ENCODE results near the gene SFTA2.

- TF ChIP-seq CTCF (IDR thresholded peaks at IDR 0.05; ENCODE audit: poor library complexity, severe bottlenecking) = no peak
- no peak for TF ChIP-seq EP300 (conservative IDR thresholded peaks at IDR 0.05; ENCODE audit: poor library complexity, severe bottlenecking)
- no peak for TF ChIP-seq POLR2AphosphoS5 (IDR thresholded peaks at IDR 0.05)
- TF ChIP-seq, protein P1, sequence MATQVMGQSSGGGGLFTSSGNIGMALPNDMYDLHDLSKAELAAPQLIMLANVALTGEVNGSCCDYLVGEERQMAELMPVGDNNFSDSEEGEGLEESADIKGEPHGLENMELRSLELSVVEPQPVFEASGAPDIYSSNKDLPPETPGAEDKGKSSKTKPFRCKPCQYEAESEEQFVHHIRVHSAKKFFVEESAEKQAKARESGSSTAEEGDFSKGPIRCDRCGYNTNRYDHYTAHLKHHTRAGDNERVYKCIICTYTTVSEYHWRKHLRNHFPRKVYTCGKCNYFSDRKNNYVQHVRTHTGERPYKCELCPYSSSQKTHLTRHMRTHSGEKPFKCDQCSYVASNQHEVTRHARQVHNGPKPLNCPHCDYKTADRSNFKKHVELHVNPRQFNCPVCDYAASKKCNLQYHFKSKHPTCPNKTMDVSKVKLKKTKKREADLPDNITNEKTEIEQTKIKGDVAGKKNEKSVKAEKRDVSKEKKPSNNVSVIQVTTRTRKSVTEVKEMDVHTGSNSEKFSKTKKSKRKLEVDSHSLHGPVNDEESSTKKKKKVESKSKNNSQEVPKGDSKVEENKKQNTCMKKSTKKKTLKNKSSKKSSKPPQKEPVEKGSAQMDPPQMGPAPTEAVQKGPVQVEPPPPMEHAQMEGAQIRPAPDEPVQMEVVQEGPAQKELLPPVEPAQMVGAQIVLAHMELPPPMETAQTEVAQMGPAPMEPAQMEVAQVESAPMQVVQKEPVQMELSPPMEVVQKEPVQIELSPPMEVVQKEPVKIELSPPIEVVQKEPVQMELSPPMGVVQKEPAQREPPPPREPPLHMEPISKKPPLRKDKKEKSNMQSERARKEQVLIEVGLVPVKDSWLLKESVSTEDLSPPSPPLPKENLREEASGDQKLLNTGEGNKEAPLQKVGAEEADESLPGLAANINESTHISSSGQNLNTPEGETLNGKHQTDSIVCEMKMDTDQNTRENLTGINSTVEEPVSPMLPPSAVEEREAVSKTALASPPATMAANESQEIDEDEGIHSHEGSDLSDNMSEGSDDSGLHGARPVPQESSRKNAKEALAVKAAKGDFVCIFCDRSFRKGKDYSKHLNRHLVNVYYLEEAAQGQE (IDR thresholded peaks at IDR 0.05; ENCODE audit: borderline replicate concordance) = no peak
- TF ChIP-seq EZH2 (IDR thresholded peaks at IDR 0.05; ENCODE audit: borderline replicate concordance, insufficient read depth, low read length, poor library complexity, severe bottlenecking) = no peak
- TF ChIP-seq SMC3 (conservative IDR thresholded peaks at IDR 0.05; ENCODE audit: poor library complexity) = no peak
- no peak for TF ChIP-seq TAF1 (IDR thresholded peaks at IDR 0.05; ENCODE audit: low read depth)
- no peak for TF ChIP-seq MXI1 (conservative IDR thresholded peaks at IDR 0.05; ENCODE audit: poor library complexity, severe bottlenecking)
- no peak for TF ChIP-seq RAD21 (conservative IDR thresholded peaks at IDR 0.05)
These were observed 13.3 kb upstream of the SFTA2 start for GRCh38 chr6:30945281-30945680.
